Esophagus squamous epithelium (tissue), 5 donors: ENCODE results near the gene PLCB1. TPM values are rescaled to one million over a fixed set of nuclear protein-coding genes. Genes with fewer than 3 reads are reported as not detected.

Source experiments
- DNase-seq: peaks from one replicate; lab custom pipeline; 2025; lab: John Stamatoyannopoulos, UW
- H3K27ac ChIP-seq, 4 donors: fragments of 200-600 bp; sonication (generic); one replicate each; pipeline ENCODE4 v1.5.1; 2016 to 2019; ENCODE audit warnings: mild to moderate bottlenecking in 1 of 4
- H3K27me3 ChIP-seq, 4 donors: fragments of 200-600 bp; sonication (generic); 1 replicate in 3 of 4; 2 replicates in 1 of 4; pipeline versions ENCODE4 v1.5.1 to v1.6.0; 2017 to 2021; ENCODE audit warnings: antibody characterized with exemption in 1 of 4
- H3K36me3 ChIP-seq, 3 donors: fragments of 200-600 bp; sonication (generic); one replicate each; pipeline ENCODE4 v1.5.1; 2016 to 2019
- H3K4me1 ChIP-seq, 3 donors: fragments of 200-600 bp; sonication (generic); one replicate each; pipeline ENCODE4 v1.5.1; 2017 to 2019
- H3K4me3 ChIP-seq, 4 donors: fragments of 200-600 bp; sonication (generic); 1 replicate in 3 of 4; 2 replicates in 1 of 4; pipeline ENCODE4 v1.5.1; 2016 to 2019; ENCODE audit warnings: mild to moderate bottlenecking in 2 of 4, moderate library complexity in 1 of 4
- H3K9me3 ChIP-seq, 3 donors: fragments of 200-600 bp; sonication (generic); one replicate each; pipeline ENCODE4 v1.5.1; 2016 to 2019
- CTCF ChIP-seq, 6 experiments: fragments of 450-650 bp in 4 of 6; fragments of 200-600 bp in 2 of 6; sonication (generic) in 2 of 6; IDR thresholded peaks; one replicate each; pipeline ENCODE4 v1.5.1; 2016 to 2019; ENCODE audit warnings: antibody characterized with exemption in 6 of 6, mild to moderate bottlenecking in 4 of 6, moderate library complexity in 4 of 6
- POLR2A ChIP-seq, 4 donors: fragments of 450-650 bp; IDR thresholded peaks; one replicate each; pipeline ENCODE4 v1.6.1; 2017; ENCODE audit warnings: antibody characterized with exemption in 4 of 4, mild to moderate bottlenecking in 4 of 4, moderate library complexity in 3 of 4
- WGBS, 2 donors: methylation state at CpG; one replicate each; pipeline ENCODE4 v1.1.5; 2018; 5-methylcytosine and 5-hydroxymethylcytosine counted together
- intact Hi-C: fragments of 100-400 bp; cut with DNase I; formaldehyde crosslinking; loops from one replicate; pipeline ENCODE4 v1.15.0; 2022
- total RNA-seq, 4 donors: library from RNA; depleted of rRNA; stranded (reverse); fragments of >200 nt; gene quantifications; one replicate each; pipeline ENCODE4 v1.1.0, GENCODE V29; 2016
- donor health status: DM: yes; HTN: yes; CAD: no.

The PLCB1 gene
- total RNA-seq, 4 donors from 2014 or later = 1.9 to 20.4 (median 5.0) TPM

- TF ChIP-seq POLR2A (IDR thresholded peaks at IDR 0.05) (no peak), CTCF (IDR thresholded peaks at IDR 0.05) (no peak)
- no peaks in the 10 kb centered on the region for H3K27me3 ChIP-seq
- no peaks in the 10 kb centered on the region for H3K4me1 ChIP-seq
- intact Hi-C loops = no loop called here
- no peak overlapping the region for H3K4me3 ChIP-seq
- no peaks in the 10 kb centered on the region for H3K9me3 ChIP-seq
- 69 to 76% methylated on average over 2 of the region's 2 CpGs for WGBS, 2 donors
- H3K27ac ChIP-seq = no peak overlapping the region
- H3K36me3 ChIP-seq = no peaks in the 10 kb centered on the region
- DNase-seq = no peak
Observed at GRCh38 chr20:8423482-8423881, 291.4 kb downstream of the PLCB1 start.

GRCh38 chr20:8424010-8424409 lies 291.9 kb downstream of the PLCB1 start:
- no peak for TF ChIP-seq CTCF (IDR thresholded peaks at IDR 0.05)
- no peak for TF ChIP-seq POLR2A (IDR thresholded peaks at IDR 0.05)
- 81 to 90% methylated on average over 2 of the region's 2 CpGs for WGBS, 2 donors
- no peak for DNase-seq
- intact Hi-C loops = no loop called here
- Histone ChIP-seq H3K9me3 (no peaks in the 10 kb centered on the region), H3K27ac (no peak overlapping the region), H3K27me3 (no peaks in the 10 kb centered on the region), H3K4me1 (no peaks in the 10 kb centered on the region), H3K36me3 (no peaks in the 10 kb centered on the region), H3K4me3 (no peak overlapping the region)

DNA sequence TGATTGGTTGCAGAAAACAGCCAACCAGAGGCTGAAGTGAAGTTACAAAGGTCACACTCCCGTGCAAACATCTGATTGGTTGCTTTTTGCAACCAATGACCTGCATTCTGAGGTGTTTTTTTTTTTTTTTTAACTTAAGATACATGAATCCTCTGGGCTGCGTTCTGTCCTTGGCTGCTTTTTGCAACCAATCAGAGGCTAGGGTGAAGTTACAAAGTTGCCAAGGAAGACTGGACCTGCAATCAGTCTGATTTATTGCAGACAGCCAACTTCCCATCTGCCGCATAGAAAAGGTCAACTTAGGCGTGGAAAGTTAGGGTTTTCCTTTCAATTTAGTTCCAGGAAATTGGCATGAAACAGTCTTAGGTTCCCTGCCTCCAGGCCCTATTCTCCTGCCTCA lies 292.9 kb downstream of the PLCB1 start:
- no peaks in the 10 kb centered on the region for H3K27me3 ChIP-seq
- no peak overlapping the region for H3K4me3 ChIP-seq
- no peaks in the 10 kb centered on the region for H3K9me3 ChIP-seq
- intact Hi-C loops = no loop called here
- H3K4me1 ChIP-seq = no peaks in the 10 kb centered on the region
- H3K36me3 ChIP-seq = no peaks in the 10 kb centered on the region
- 62 to 64% methylated on average over 4 of the region's 4 CpGs for whole genome bisulfite sequencing, 2 donors
- TF ChIP-seq CTCF (IDR thresholded peaks at IDR 0.05) (no peak), POLR2A (IDR thresholded peaks at IDR 0.05) (no peak)
- no peak for DNase-seq
- H3K27ac ChIP-seq = no peak overlapping the region

DNA sequence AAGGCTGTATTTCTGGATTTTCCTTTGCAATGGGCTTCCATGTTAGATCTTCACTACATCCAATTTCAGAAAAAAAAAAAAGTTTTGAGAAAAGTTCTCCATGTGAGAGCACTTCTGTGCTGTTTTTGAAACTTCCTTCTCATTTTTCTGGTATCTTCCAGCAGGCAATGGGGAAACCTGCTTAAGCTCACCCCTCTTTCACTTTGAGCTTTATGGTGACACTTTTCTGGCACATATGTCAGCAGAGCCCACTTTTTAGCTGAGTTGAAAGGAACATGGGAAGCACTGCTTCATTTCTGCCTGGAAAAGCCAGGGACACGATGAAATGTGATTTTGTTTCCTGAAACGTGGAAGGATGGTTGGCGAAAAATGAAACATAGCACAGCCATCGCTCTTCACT lies 293.7 kb downstream of the PLCB1 start:
- TF ChIP-seq POLR2A (IDR thresholded peaks at IDR 0.05) (no peak), CTCF (IDR thresholded peaks at IDR 0.05) (no peak)
- Histone ChIP-seq H3K27ac (no peak overlapping the region), H3K4me1 (peaks cover 0 to 3% (median 0%) of the 10 kb centered on the region in 3 donors), H3K36me3 (no peaks in the 10 kb centered on the region), H3K4me3 (no peak overlapping the region), H3K27me3 (no peaks in the 10 kb centered on the region), H3K9me3 (no peaks in the 10 kb centered on the region)
- DNase-seq = no peak
- intact Hi-C loops = no loop called here
- 85 to 86% methylated on average over 4 of the region's 4 CpGs for WGBS, 2 donors

DNA sequence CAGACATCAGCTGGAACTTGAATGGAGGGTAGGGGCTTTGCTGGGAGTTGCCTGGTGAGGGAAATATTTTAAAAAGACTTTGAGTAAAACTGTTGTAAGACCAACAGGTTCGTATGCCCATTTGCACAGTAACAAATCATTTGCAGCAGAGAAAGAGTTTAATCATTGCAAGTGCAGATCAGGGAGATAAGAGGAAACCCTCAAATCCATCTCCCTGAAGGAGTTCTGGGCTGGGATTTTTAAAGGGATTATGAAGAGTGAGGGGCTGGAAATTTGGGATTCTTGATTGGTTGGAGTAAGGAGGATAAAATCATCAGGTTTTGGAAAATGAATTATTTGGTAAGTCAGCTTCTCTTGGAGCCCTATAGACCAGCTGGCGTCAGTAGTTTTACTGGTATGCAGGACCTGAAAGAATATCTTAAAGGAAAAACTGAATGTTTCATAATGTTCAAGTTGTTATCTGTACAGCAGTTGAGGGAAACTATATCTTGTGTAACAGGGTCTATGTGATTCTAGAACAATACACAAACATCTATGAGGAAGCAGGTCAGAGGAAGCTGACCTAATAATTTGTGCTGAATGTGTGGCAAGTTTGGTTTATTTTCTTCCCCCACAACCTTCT lies 295.5 kb downstream of the PLCB1 start:
- Histone ChIP-seq H3K36me3 (no peaks in the 10 kb centered on the region), H3K9me3 (no peaks in the 10 kb centered on the region), H3K4me1 (peaks cover 0 to 7% (median 0%) of the 10 kb centered on the region in 3 donors), H3K27me3 (no peaks in the 10 kb centered on the region), H3K4me3 (no peak overlapping the region), H3K27ac (no peak overlapping the region)
- DNase-seq = no peak
- WGBS, 2 donors = 63 to 72% methylated on average over 2 of the region's 2 CpGs
- intact Hi-C loops = no loop called here
- TF ChIP-seq CTCF (IDR thresholded peaks at IDR 0.05) (no peak), POLR2A (IDR thresholded peaks at IDR 0.05) (no peak)
